ENCODE data around the gene INPP4B.
A peak's percentile ranks its signal among the peaks of the same experiment; 100 is the strongest.

Gene INPP4B

GRCh38 chr4:142126890-142127497, 719.1 kb downstream of the INPP4B start:
- peak; percentile 6 for DNase-seq (ENCODE audit: low spot score)
- TF ChIP-seq CTCF (IDR thresholded peaks at IDR 0.05; ENCODE audit: borderline replicate concordance, control extremely low read depth, extremely low read depth, insufficient read depth, missing control alignments) = peak; percentile 72
- in situ Hi-C loops (cut with MboI; ENCODE audit: low sequenced_read_pairs, unreplicated experiment) = no loop called here

GRCh38 chr4:142124874-142125273, 721.2 kb downstream of the INPP4B start:
- in situ Hi-C loops (cut with MboI; ENCODE audit: low sequenced_read_pairs, unreplicated experiment) = loop anchor here (25.0 kb wide), 1 partner anchor 813 kb away; no protein-coding TSS in a partner anchor
- no peak for TF ChIP-seq CTCF (IDR thresholded peaks at IDR 0.05; ENCODE audit: borderline replicate concordance, control extremely low read depth, extremely low read depth, insufficient read depth, missing control alignments)

GRCh38 chr4:142121448-142122350, 724.4 kb downstream of the INPP4B start:
- in situ Hi-C loops (cut with MboI; ENCODE audit: low sequenced_read_pairs, unreplicated experiment) = loop anchor here (25.0 kb wide), 1 partner anchor 809 kb away; no protein-coding TSS in a partner anchor
- DNase-seq (ENCODE audit: low spot score) = no peak
- no peak for TF ChIP-seq CTCF (IDR thresholded peaks at IDR 0.05; ENCODE audit: borderline replicate concordance, control extremely low read depth, extremely low read depth, insufficient read depth, missing control alignments)

More at GRCh38 chr4:142124874-142125273, 721.2 kb downstream of the INPP4B start:
- DNase-seq (ENCODE audit: low spot score) = no peak

- in situ Hi-C loops (cut with MboI; ENCODE audit: low sequenced_read_pairs, unreplicated experiment) = loop anchor here (25.0 kb wide), 1 partner anchor 809 kb away; no protein-coding TSS in a partner anchor
- no peak for TF ChIP-seq CTCF (IDR thresholded peaks at IDR 0.05; ENCODE audit: borderline replicate concordance, control extremely low read depth, extremely low read depth, insufficient read depth, missing control alignments)
- no peak for DNase-seq (ENCODE audit: low spot score)
Observed at GRCh38 chr4:142120921-142121320, 725.2 kb downstream of the INPP4B start.

- in situ Hi-C loops (cut with MboI; ENCODE audit: low sequenced_read_pairs, unreplicated experiment) = loop anchor here (25.0 kb wide), 1 partner anchor 800 kb away; no protein-coding TSS in a partner anchor
- TF ChIP-seq CTCF (IDR thresholded peaks at IDR 0.05; ENCODE audit: borderline replicate concordance, control extremely low read depth, extremely low read depth, insufficient read depth, missing control alignments) = no peak
- DNase-seq (ENCODE audit: low spot score) = no peak
Observed at GRCh38 chr4:142112451-142112850, 733.6 kb downstream of the INPP4B start.

- in situ Hi-C loops (cut with MboI; ENCODE audit: low sequenced_read_pairs, unreplicated experiment) = loop anchor here (25.0 kb wide), 1 partner anchor 798 kb away; no protein-coding TSS in a partner anchor
- TF ChIP-seq CTCF (IDR thresholded peaks at IDR 0.05; ENCODE audit: borderline replicate concordance, control extremely low read depth, extremely low read depth, insufficient read depth, missing control alignments) = no peak
- DNase-seq (ENCODE audit: low spot score) = no peak
Observed at GRCh38 chr4:142110136-142110535, 736.0 kb downstream of the INPP4B start.
